ENCODE data around the gene NOS1. TPM values are rescaled to one million over a fixed set of nuclear protein-coding genes. Genes with fewer than 3 reads are reported as not detected.

NOS1 gene
- total RNA-seq, 1 donor from 2014 or later, result 9.6 TPM

GRCh38 chr12:117192057-117192456 lies 169.4 kb downstream of the NOS1 start:
- Histone ChIP-seq H3K9me3 (no peaks in the 10 kb centered on the region), H3K27me3 (no peaks in the 10 kb centered on the region), H3K27ac (no peak overlapping the region), H3K4me3 (no peak overlapping the region), H3K4me1 (peaks cover 21% of the 10 kb centered on the region), H3K36me3 (peaks cover 0 to 3% of the 10 kb centered on the region in 2 donors)
- DNase-seq (ENCODE audit: extremely low spot score in 2 of 2), result no peak
- intact Hi-C loops (cut with DNase I), result no loop called here
- TF ChIP-seq, protein P1, sequence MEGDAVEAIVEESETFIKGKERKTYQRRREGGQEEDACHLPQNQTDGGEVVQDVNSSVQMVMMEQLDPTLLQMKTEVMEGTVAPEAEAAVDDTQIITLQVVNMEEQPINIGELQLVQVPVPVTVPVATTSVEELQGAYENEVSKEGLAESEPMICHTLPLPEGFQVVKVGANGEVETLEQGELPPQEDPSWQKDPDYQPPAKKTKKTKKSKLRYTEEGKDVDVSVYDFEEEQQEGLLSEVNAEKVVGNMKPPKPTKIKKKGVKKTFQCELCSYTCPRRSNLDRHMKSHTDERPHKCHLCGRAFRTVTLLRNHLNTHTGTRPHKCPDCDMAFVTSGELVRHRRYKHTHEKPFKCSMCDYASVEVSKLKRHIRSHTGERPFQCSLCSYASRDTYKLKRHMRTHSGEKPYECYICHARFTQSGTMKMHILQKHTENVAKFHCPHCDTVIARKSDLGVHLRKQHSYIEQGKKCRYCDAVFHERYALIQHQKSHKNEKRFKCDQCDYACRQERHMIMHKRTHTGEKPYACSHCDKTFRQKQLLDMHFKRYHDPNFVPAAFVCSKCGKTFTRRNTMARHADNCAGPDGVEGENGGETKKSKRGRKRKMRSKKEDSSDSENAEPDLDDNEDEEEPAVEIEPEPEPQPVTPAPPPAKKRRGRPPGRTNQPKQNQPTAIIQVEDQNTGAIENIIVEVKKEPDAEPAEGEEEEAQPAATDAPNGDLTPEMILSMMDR (IDR thresholded peaks at IDR 0.05), result no peak
- TF ChIP-seq POLR2A (IDR thresholded peaks at IDR 0.05) (no peak), POLR2AphosphoS5 (IDR thresholded peaks at IDR 0.05; ENCODE audit: insufficient read depth in 1 of 2, low read depth in 1 of 2) (no peak)

DNA sequence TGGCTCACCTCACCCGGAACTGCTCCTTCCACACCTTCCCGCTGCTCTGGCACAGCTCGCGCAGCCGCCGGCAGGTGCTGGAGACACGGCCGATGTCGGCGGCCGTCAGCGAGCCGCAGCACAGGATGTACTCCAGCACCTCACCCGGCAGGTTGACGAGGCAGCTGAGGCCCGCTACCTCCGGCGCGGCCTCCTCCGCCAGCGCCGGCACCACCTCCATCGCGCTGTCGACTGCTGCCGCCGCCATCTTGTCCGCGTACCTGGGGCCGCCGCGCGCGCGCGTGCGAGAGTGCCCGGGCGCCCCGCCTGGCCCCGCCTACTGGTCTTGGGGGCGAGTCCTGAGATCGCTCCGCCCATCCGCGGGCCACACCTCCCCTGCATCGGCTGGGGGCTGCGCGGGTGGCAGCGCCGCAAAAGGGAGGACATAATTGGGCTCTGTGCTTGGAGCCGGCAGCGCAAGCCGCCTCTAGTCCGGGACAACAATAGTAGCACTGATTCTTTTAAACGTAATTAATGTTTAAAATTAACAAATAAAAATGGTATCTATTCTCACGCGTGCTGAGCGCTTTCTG lies 171.1 kb downstream of the NOS1 start, which contains the start of gene FBXO21:
FBXO21 (minus strand) TSS at position 261 of the 572 bp plus-strand sequence; CDS start at position 247, 14 bp downstream.
- peaks cover 0 to 20% of the 10 kb centered on the region in 2 donors for H3K36me3 ChIP-seq
- H3K4me1 ChIP-seq, result peaks cover 21% of the 10 kb centered on the region
- peak in 1 of 2 donors; percentile 74 for DNase-seq (ENCODE audit: extremely low spot score in 2 of 2)
- no peaks in the 10 kb centered on the region for H3K9me3 ChIP-seq
- peak; percentile 41 to 77 for TF ChIP-seq POLR2A (IDR thresholded peaks at IDR 0.05)
- TF ChIP-seq, protein P1 (IDR thresholded peaks at IDR 0.05), result no peak
- peak; percentile 9 to 76 for TF ChIP-seq POLR2AphosphoS5 (IDR thresholded peaks at IDR 0.05; ENCODE audit: insufficient read depth in 1 of 2, low read depth in 1 of 2)
- intact Hi-C loops (cut with DNase I), result no loop called here
- peak within 1 kb of the TSS; percentile 83 to 96 for H3K4me3 ChIP-seq
- H3K27ac ChIP-seq, result peak within 1 kb of the TSS; percentile 74
- no peaks in the 10 kb centered on the region for H3K27me3 ChIP-seq

GRCh38 chr12:117189725-117190209 lies 171.7 kb downstream of the NOS1 start:
- intact Hi-C loops (cut with DNase I), result no loop called here
- Histone ChIP-seq H3K27me3 (no peaks in the 10 kb centered on the region), H3K27ac (peak overlapping the region; percentile 74), H3K36me3 (peaks cover 0 to 26% of the 10 kb centered on the region in 2 donors), H3K4me3 (peak overlapping the region; percentile 83 to 96), H3K9me3 (no peaks in the 10 kb centered on the region), H3K4me1 (peaks cover 21% of the 10 kb centered on the region)
- TF ChIP-seq POLR2A (IDR thresholded peaks at IDR 0.05) (no peak), POLR2AphosphoS5 (IDR thresholded peaks at IDR 0.05; ENCODE audit: insufficient read depth in 1 of 2, low read depth in 1 of 2) (no peak)
- TF ChIP-seq, protein P1 (IDR thresholded peaks at IDR 0.05), result no peak
- no peak for DNase-seq (ENCODE audit: extremely low spot score in 2 of 2)

DNA sequence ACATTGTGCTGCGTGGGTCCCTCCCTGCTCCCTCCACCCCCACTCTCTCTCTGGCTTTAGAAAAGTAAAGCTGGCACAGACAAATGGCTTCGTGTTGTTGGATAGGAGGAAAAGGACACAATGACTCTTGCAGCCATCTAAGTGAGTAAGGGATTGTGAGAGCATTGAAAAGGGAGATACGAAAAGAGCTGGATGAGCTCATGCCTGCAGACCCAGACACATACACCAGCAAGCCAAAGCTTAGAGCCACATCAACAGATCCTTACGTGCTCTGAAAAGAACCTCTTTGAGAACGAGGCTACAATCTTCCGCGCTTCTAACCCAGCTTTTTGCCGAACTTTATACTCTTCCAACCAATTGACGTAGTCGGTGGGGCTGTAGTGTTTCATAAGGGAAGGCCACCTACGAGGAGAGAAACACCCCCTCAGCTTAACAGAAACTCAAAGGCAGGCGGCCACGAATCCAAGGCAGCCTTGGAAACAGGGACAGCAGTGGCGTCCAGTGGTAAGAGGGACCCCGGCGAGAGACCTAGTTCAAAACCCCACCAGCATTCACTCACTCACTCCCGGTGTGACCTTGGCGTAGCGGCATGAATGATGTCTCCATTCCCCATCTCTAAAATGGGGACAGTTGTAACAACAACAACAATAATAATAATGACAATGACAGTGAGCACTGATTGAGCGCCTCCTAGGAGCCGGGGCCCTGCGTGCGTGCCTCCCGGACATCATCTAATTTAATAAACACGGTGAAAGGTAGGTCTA lies 172.3 kb downstream of the NOS1 start:
- intact Hi-C loops (cut with DNase I), result no loop called here
- Histone ChIP-seq H3K27ac (peak overlapping the region; percentile 74), H3K36me3 (peaks cover 0 to 32% of the 10 kb centered on the region in 2 donors), H3K4me3 (peak overlapping the region; percentile 83 to 96), H3K27me3 (no peaks in the 10 kb centered on the region), H3K9me3 (no peaks in the 10 kb centered on the region), H3K4me1 (peaks cover 21% of the 10 kb centered on the region)
- TF ChIP-seq, protein P1 (IDR thresholded peaks at IDR 0.05), result no peak
- no peak for TF ChIP-seq POLR2A (IDR thresholded peaks at IDR 0.05)
- TF ChIP-seq POLR2AphosphoS5 (IDR thresholded peaks at IDR 0.05; ENCODE audit: insufficient read depth in 1 of 2, low read depth in 1 of 2), result no peak
- no peak for DNase-seq (ENCODE audit: extremely low spot score in 2 of 2)
